Activated naive CD8-positive, alpha-beta T cell (primary cell): ENCODE results near the gene STX16.

Source experiments
- H3K27ac Mint-ChIP-seq: one replicate; pipeline ENCODE4 v1.8.0; 2021; ENCODE audit warnings: mixed read lengths
- H3K27me3 Mint-ChIP-seq: one replicate; pipeline ENCODE4 v1.8.0; 2021; ENCODE audit warnings: mixed read lengths
- H3K36me3 Mint-ChIP-seq: one replicate; pipeline ENCODE4 v1.8.0; 2021; ENCODE audit warnings: mixed read lengths
- H3K4me1 Mint-ChIP-seq: one replicate; pipeline ENCODE4 v1.8.0; 2021; ENCODE audit warnings: low read depth, mixed read lengths
- H3K4me3 Mint-ChIP-seq: one replicate; pipeline ENCODE4 v1.8.0; 2021; ENCODE audit warnings: mild to moderate bottlenecking, mixed read lengths
- H3K9me3 Mint-ChIP-seq: one replicate; pipeline ENCODE4 v1.8.0; 2021; ENCODE audit warnings: low read depth, mixed read lengths

STX16 gene

GRCh38 chr20:58625585-58625984, 25.5 kb upstream of the STX16 start:
- H3K9me3 Mint-ChIP-seq: no peaks in the 10 kb centered on the region
- H3K27me3 Mint-ChIP-seq: no peaks in the 10 kb centered on the region
- no peaks in the 10 kb centered on the region for H3K36me3 Mint-ChIP-seq
- peaks cover 31% of the 10 kb centered on the region for H3K4me1 Mint-ChIP-seq
- H3K4me3 Mint-ChIP-seq: no peak overlapping the region
- H3K27ac Mint-ChIP-seq: no peak overlapping the region

- H3K27me3 Mint-ChIP-seq: no peaks in the 10 kb centered on the region
- H3K4me3 Mint-ChIP-seq: no peak overlapping the region
- peaks cover 31% of the 10 kb centered on the region for H3K4me1 Mint-ChIP-seq
- H3K36me3 Mint-ChIP-seq: no peaks in the 10 kb centered on the region
- H3K27ac Mint-ChIP-seq: no peak overlapping the region
- H3K9me3 Mint-ChIP-seq: no peaks in the 10 kb centered on the region
Observed at GRCh38 chr20:58626051-58626450, 25.0 kb upstream of the STX16 start.

GRCh38 chr20:58627212-58628072, 23.6 kb upstream of the STX16 start:
- Mint-ChIP-seq H3K9me3 (no peaks in the 10 kb centered on the region), H3K4me3 (peak overlapping the region; percentile 11), H3K27me3 (no peaks in the 10 kb centered on the region), H3K27ac (peak overlapping the region; percentile 9), H3K36me3 (no peaks in the 10 kb centered on the region), H3K4me1 (peaks cover 32% of the 10 kb centered on the region)

- H3K4me3 Mint-ChIP-seq: no peak overlapping the region
- H3K4me1 Mint-ChIP-seq: peaks cover 38% of the 10 kb centered on the region
- H3K36me3 Mint-ChIP-seq: no peaks in the 10 kb centered on the region
- H3K27ac Mint-ChIP-seq: no peak overlapping the region
- no peaks in the 10 kb centered on the region for H3K9me3 Mint-ChIP-seq
- no peaks in the 10 kb centered on the region for H3K27me3 Mint-ChIP-seq
Observed at GRCh38 chr20:58628491-58629214, 22.4 kb upstream of the STX16 start.

- Mint-ChIP-seq H3K4me3 (no peak overlapping the region), H3K36me3 (no peaks in the 10 kb centered on the region), H3K9me3 (no peaks in the 10 kb centered on the region), H3K4me1 (peaks cover 42% of the 10 kb centered on the region), H3K27ac (no peak overlapping the region), H3K27me3 (no peaks in the 10 kb centered on the region)
Observed at GRCh38 chr20:58629215-58629580, 21.9 kb upstream of the STX16 start.

GRCh38 chr20:58630063-58630462, 21.0 kb upstream of the STX16 start:
- no peak overlapping the region for H3K27ac Mint-ChIP-seq
- peaks cover 49% of the 10 kb centered on the region for H3K4me1 Mint-ChIP-seq
- no peaks in the 10 kb centered on the region for H3K9me3 Mint-ChIP-seq
- no peaks in the 10 kb centered on the region for H3K27me3 Mint-ChIP-seq
- H3K36me3 Mint-ChIP-seq: no peaks in the 10 kb centered on the region
- H3K4me3 Mint-ChIP-seq: no peak overlapping the region

- Mint-ChIP-seq H3K9me3 (no peaks in the 10 kb centered on the region), H3K36me3 (no peaks in the 10 kb centered on the region), H3K4me3 (peak overlapping the region; percentile 72), H3K27ac (peak overlapping the region; percentile 97), H3K4me1 (peaks cover 32% of the 10 kb centered on the region), H3K27me3 (no peaks in the 10 kb centered on the region)
Observed at GRCh38 chr20:58633161-58634053, 17.7 kb upstream of the STX16 start.

- H3K27ac Mint-ChIP-seq: peak overlapping the region; percentile 97
- no peaks in the 10 kb centered on the region for H3K36me3 Mint-ChIP-seq
- peaks cover 29% of the 10 kb centered on the region for H3K4me1 Mint-ChIP-seq
- H3K4me3 Mint-ChIP-seq: peak overlapping the region; percentile 72
- no peaks in the 10 kb centered on the region for H3K9me3 Mint-ChIP-seq
- H3K27me3 Mint-ChIP-seq: no peaks in the 10 kb centered on the region
Observed at GRCh38 chr20:58634059-58634458, 17.0 kb upstream of the STX16 start.

GRCh38 chr20:58634521-58635278, 16.4 kb upstream of the STX16 start:
- peak overlapping the region; percentile 72 for H3K4me3 Mint-ChIP-seq
- H3K27ac Mint-ChIP-seq: peak overlapping the region; percentile 97
- no peaks in the 10 kb centered on the region for H3K9me3 Mint-ChIP-seq
- no peaks in the 10 kb centered on the region for H3K27me3 Mint-ChIP-seq
- H3K36me3 Mint-ChIP-seq: no peaks in the 10 kb centered on the region
- peaks cover 29% of the 10 kb centered on the region for H3K4me1 Mint-ChIP-seq

GRCh38 chr20:58635279-58635665, 15.8 kb upstream of the STX16 start:
- H3K27ac Mint-ChIP-seq: peak overlapping the region; percentile 97
- no peaks in the 10 kb centered on the region for H3K9me3 Mint-ChIP-seq
- no peaks in the 10 kb centered on the region for H3K27me3 Mint-ChIP-seq
- H3K4me1 Mint-ChIP-seq: peaks cover 29% of the 10 kb centered on the region
- no peaks in the 10 kb centered on the region for H3K36me3 Mint-ChIP-seq
- peak overlapping the region; percentile 72 for H3K4me3 Mint-ChIP-seq

GRCh38 chr20:58636396-58636982, 14.6 kb upstream of the STX16 start:
- Mint-ChIP-seq H3K36me3 (no peaks in the 10 kb centered on the region), H3K4me1 (peaks cover 29% of the 10 kb centered on the region), H3K4me3 (no peak overlapping the region), H3K27ac (no peak overlapping the region), H3K27me3 (no peaks in the 10 kb centered on the region), H3K9me3 (no peaks in the 10 kb centered on the region)

- Mint-ChIP-seq H3K4me1 (peaks cover 29% of the 10 kb centered on the region), H3K27me3 (no peaks in the 10 kb centered on the region), H3K9me3 (no peaks in the 10 kb centered on the region), H3K4me3 (no peak overlapping the region), H3K36me3 (no peaks in the 10 kb centered on the region), H3K27ac (no peak overlapping the region)
Observed at GRCh38 chr20:58636983-58637421, 14.1 kb upstream of the STX16 start.

GRCh38 chr20:58637466-58638213, 13.4 kb upstream of the STX16 start:
- H3K27ac Mint-ChIP-seq: peak overlapping the region; percentile 41
- peaks cover 2% of the 10 kb centered on the region for H3K27me3 Mint-ChIP-seq
- peaks cover 27% of the 10 kb centered on the region for H3K4me1 Mint-ChIP-seq
- H3K36me3 Mint-ChIP-seq: no peaks in the 10 kb centered on the region
- no peak overlapping the region for H3K4me3 Mint-ChIP-seq
- H3K9me3 Mint-ChIP-seq: no peaks in the 10 kb centered on the region
